ENCODE data around the gene R3HDM1. TPM values are rescaled to one million over a fixed set of nuclear protein-coding genes. Genes with fewer than 3 reads are reported as not detected.

R3HDM1 gene
- total and polyA plus RNA-seq, 4 donors = 9.3 to 31.5 (median 16.8) TPM

- no peaks in the 10 kb centered on the region for H3K27me3 ChIP-seq (ENCODE audit: control insufficient read depth in 1 of 2, insufficient read depth in 2 of 2, low read length in 1 of 2)
- DNase-seq = no peak
- no peaks in the 10 kb centered on the region for H3K9me3 ChIP-seq (ENCODE audit: control insufficient read depth, low read length)
- H3K4me3 ChIP-seq (ENCODE audit: low read length in 2 of 2) = no peak overlapping the region
- no peaks in the 10 kb centered on the region for H3K36me3 ChIP-seq (ENCODE audit: control insufficient read depth in 1 of 2, insufficient read depth in 2 of 2, low read length in 1 of 2)
- no peak overlapping the region for H3K27ac ChIP-seq (ENCODE audit: low read depth in 1 of 2, low read length in 2 of 2)
- H3K4me1 ChIP-seq (ENCODE audit: control insufficient read depth in 1 of 2, insufficient read depth in 2 of 2, low read length in 2 of 2) = no peaks in the 10 kb centered on the region
- no peak for ATAC-seq (ENCODE audit: low FRiP score)
- WGBS, 2 donors = 88 to 90% methylated on average over 5 of the region's 5 CpGs
- intact Hi-C loops (cut with DNase I) = loop anchor here (5.0 kb wide), 2 partner anchors 132 to 828 kb away; partner anchors contain the start of genes CCNT2 (in 2 of the 2) and MCM6 (in 1 of the 2)
Observed at GRCh38 chr2:135744760-135745314, 213.6 kb downstream of the R3HDM1 start.

GRCh38 chr2:135745545-135745944, 214.3 kb downstream of the R3HDM1 start:
- intact Hi-C loops (cut with DNase I) = no loop called here
- ATAC-seq (ENCODE audit: low FRiP score) (no peak), DNase-seq (no peak)
- H3K9me3 ChIP-seq (ENCODE audit: control insufficient read depth, low read length) = no peaks in the 10 kb centered on the region
- no peaks in the 10 kb centered on the region for H3K36me3 ChIP-seq (ENCODE audit: control insufficient read depth in 1 of 2, insufficient read depth in 2 of 2, low read length in 1 of 2)
- H3K4me1 ChIP-seq (ENCODE audit: control insufficient read depth in 1 of 2, insufficient read depth in 2 of 2, low read length in 2 of 2) = no peaks in the 10 kb centered on the region
- no peak overlapping the region for H3K27ac ChIP-seq (ENCODE audit: low read depth in 1 of 2, low read length in 2 of 2)
- no peak overlapping the region for H3K4me3 ChIP-seq (ENCODE audit: low read length in 2 of 2)
- 73 to 76% methylated on average over 4 of the region's 4 CpGs for WGBS, 2 donors
- no peaks in the 10 kb centered on the region for H3K27me3 ChIP-seq (ENCODE audit: control insufficient read depth in 1 of 2, insufficient read depth in 2 of 2, low read length in 1 of 2)

DNA sequence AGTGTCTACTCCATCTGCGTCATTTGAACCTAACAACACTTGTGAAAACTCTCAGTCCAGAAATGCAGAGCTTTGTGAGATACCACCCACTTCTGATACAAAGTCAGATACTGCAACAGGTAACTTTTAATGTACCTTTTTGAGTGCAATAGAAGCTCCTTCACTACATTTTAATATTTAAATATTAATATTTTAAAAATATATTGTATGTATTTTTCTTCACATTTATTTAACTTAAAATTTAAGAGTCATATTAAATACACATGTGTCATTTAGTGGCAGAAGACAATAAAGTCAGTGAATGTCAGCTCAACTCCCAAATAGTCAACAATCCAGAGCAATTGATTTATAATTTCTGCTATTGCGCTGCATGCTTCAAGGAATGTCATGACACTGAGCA, 224.3 kb downstream of the R3HDM1 start:
- intact Hi-C loops (cut with DNase I) = no loop called here
- 99% methylated on average over 2 of the region's 2 CpGs for WGBS, 2 donors
- Histone ChIP-seq H3K4me1 (ENCODE audit: control insufficient read depth in 1 of 2, insufficient read depth in 2 of 2, low read length in 2 of 2) (no peaks in the 10 kb centered on the region), H3K9me3 (ENCODE audit: control insufficient read depth, low read length) (peaks cover 2% of the 10 kb centered on the region), H3K27ac (ENCODE audit: low read depth in 1 of 2, low read length in 2 of 2) (no peak overlapping the region), H3K27me3 (ENCODE audit: control insufficient read depth in 1 of 2, insufficient read depth in 2 of 2, low read length in 1 of 2) (no peaks in the 10 kb centered on the region), H3K36me3 (ENCODE audit: control insufficient read depth in 1 of 2, insufficient read depth in 2 of 2, low read length in 1 of 2) (peaks cover 6 to 11% of the 10 kb centered on the region in 2 donors), H3K4me3 (ENCODE audit: low read length in 2 of 2) (no peak overlapping the region)
- no peak for ATAC-seq (ENCODE audit: low FRiP score)
- DNase-seq = no peak

- Histone ChIP-seq H3K27me3 (ENCODE audit: control insufficient read depth in 1 of 2, insufficient read depth in 2 of 2, low read length in 1 of 2) (no peaks in the 10 kb centered on the region), H3K36me3 (ENCODE audit: control insufficient read depth in 1 of 2, insufficient read depth in 2 of 2, low read length in 1 of 2) (peaks cover 6 to 11% of the 10 kb centered on the region in 2 donors), H3K9me3 (ENCODE audit: control insufficient read depth, low read length) (peaks cover 2% of the 10 kb centered on the region), H3K27ac (ENCODE audit: low read depth in 1 of 2, low read length in 2 of 2) (no peak overlapping the region), H3K4me3 (ENCODE audit: low read length in 2 of 2) (no peak overlapping the region), H3K4me1 (ENCODE audit: control insufficient read depth in 1 of 2, insufficient read depth in 2 of 2, low read length in 2 of 2) (no peaks in the 10 kb centered on the region)
- ATAC-seq (ENCODE audit: low FRiP score) = no peak
- WGBS, 2 donors = 97 to 98% methylated on average over 1 of the region's 1 CpG
- intact Hi-C loops (cut with DNase I) = no loop called here
- no peak for DNase-seq
Observed at GRCh38 chr2:135756692-135757091, 225.4 kb downstream of the R3HDM1 start.

DNA sequence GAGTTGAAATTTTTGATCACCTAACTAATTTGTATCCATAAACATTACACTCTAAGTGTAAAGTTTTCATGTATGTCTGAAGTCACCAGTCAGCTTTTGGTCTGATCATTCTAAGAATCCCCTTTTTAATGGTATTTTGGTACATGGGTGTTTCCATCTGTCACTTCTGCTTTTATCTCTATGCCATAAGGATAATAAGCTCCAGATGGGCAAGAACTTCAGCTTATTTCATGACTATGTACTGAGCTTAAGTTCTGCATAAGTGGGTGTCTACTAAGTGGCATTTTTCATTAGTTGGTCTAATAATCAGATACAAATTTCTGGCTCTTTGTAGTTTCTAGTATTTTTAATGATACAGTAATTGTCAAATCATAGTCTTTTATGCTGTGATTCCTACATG, 230.7 kb downstream of the R3HDM1 start:
- Histone ChIP-seq H3K36me3 (ENCODE audit: control insufficient read depth in 1 of 2, insufficient read depth in 2 of 2, low read length in 1 of 2) (peaks cover 6 to 11% of the 10 kb centered on the region in 2 donors), H3K27ac (ENCODE audit: low read depth in 1 of 2, low read length in 2 of 2) (no peak overlapping the region), H3K4me3 (ENCODE audit: low read length in 2 of 2) (no peak overlapping the region), H3K27me3 (ENCODE audit: control insufficient read depth in 1 of 2, insufficient read depth in 2 of 2, low read length in 1 of 2) (no peaks in the 10 kb centered on the region), H3K4me1 (ENCODE audit: control insufficient read depth in 1 of 2, insufficient read depth in 2 of 2, low read length in 2 of 2) (no peaks in the 10 kb centered on the region), H3K9me3 (ENCODE audit: control insufficient read depth, low read length) (peaks cover 2% of the 10 kb centered on the region)
- ATAC-seq (ENCODE audit: low FRiP score) (no peak), DNase-seq (no peak)
- intact Hi-C loops (cut with DNase I) = no loop called here

DNA sequence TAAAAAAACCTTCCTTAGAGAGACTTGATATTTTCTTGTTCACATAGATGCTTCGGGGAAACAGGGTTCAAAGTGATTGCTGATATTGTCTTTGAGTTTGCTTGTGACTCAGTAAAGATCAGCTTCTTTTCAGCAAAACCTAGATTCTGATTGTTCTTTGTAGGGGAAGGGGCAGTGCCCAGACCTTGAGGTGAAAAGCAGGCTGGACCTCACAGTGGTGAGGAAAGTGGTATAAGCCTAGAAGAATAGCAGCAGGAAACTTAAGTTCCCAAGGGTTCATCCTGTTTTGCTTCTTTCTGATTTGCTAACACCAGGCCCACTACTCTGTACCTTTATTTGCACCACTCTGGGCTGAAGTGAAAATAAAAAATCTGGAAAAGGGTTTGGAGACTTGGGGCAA, 231.2 kb downstream of the R3HDM1 start:
- no peak overlapping the region for H3K4me3 ChIP-seq (ENCODE audit: low read length in 2 of 2)
- DNase-seq (no peak), ATAC-seq (ENCODE audit: low FRiP score) (no peak)
- H3K4me1 ChIP-seq (ENCODE audit: control insufficient read depth in 1 of 2, insufficient read depth in 2 of 2, low read length in 2 of 2) = no peaks in the 10 kb centered on the region
- H3K27me3 ChIP-seq (ENCODE audit: control insufficient read depth in 1 of 2, insufficient read depth in 2 of 2, low read length in 1 of 2) = no peaks in the 10 kb centered on the region
- peaks cover 2% of the 10 kb centered on the region for H3K9me3 ChIP-seq (ENCODE audit: control insufficient read depth, low read length)
- WGBS, 2 donors = 94 to 98% methylated on average over 1 of the region's 1 CpG
- peaks cover 6 to 9% of the 10 kb centered on the region in 2 donors for H3K36me3 ChIP-seq (ENCODE audit: control insufficient read depth in 1 of 2, insufficient read depth in 2 of 2, low read length in 1 of 2)
- no peak overlapping the region for H3K27ac ChIP-seq (ENCODE audit: low read depth in 1 of 2, low read length in 2 of 2)
- intact Hi-C loops (cut with DNase I) = no loop called here

DNA sequence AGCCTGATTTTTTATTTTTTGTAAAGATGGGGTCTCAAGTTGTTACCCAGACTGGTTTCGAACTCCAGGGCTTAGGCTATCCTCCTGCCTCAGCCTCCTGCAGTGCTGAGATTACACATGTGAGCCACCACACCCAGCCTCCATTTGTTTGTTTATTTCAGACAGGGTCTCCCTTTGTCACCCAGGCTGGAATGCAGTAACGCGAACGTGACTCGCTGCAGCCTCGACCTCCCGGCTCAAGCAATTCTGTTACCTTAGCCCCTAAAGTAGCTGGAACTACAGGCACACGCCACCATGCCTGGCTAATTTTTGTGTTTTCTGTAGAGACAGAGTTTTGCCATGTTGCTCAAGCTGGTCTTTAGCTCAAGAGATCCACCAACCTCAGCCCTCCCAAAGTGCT, 237.6 kb downstream of the R3HDM1 start:
- no peaks in the 10 kb centered on the region for H3K9me3 ChIP-seq (ENCODE audit: control insufficient read depth, low read length)
- H3K27me3 ChIP-seq (ENCODE audit: control insufficient read depth in 1 of 2, insufficient read depth in 2 of 2, low read length in 1 of 2) = no peaks in the 10 kb centered on the region
- no peak overlapping the region for H3K4me3 ChIP-seq (ENCODE audit: low read length in 2 of 2)
- peaks cover 3 to 15% of the 10 kb centered on the region in 2 donors for H3K36me3 ChIP-seq (ENCODE audit: control insufficient read depth in 1 of 2, insufficient read depth in 2 of 2, low read length in 1 of 2)
- intact Hi-C loops (cut with DNase I) = no loop called here
- H3K4me1 ChIP-seq (ENCODE audit: control insufficient read depth in 1 of 2, insufficient read depth in 2 of 2, low read length in 2 of 2) = no peaks in the 10 kb centered on the region
- H3K27ac ChIP-seq (ENCODE audit: low read depth in 1 of 2, low read length in 2 of 2) = no peak overlapping the region
- 93 to 97% methylated on average over 8 of the region's 8 CpGs for WGBS, 2 donors
- DNase-seq (no peak), ATAC-seq (ENCODE audit: low FRiP score) (no peak)

GRCh38 chr2:135773319-135773718, 242.0 kb downstream of the R3HDM1 start:
- H3K27ac ChIP-seq (ENCODE audit: low read depth in 1 of 2, low read length in 2 of 2) = no peak overlapping the region
- no peak for DNase-seq

GRCh38 chr2:135773917-135774316, 242.6 kb downstream of the R3HDM1 start:
- intact Hi-C loops (cut with DNase I) = no loop called here
- no peaks in the 10 kb centered on the region for H3K4me1 ChIP-seq (ENCODE audit: control insufficient read depth in 1 of 2, insufficient read depth in 2 of 2, low read length in 2 of 2)
- H3K9me3 ChIP-seq (ENCODE audit: control insufficient read depth, low read length) = no peaks in the 10 kb centered on the region
- DNase-seq = no peak
- H3K27ac ChIP-seq (ENCODE audit: low read depth in 1 of 2, low read length in 2 of 2) = no peak overlapping the region
- H3K27me3 ChIP-seq (ENCODE audit: control insufficient read depth in 1 of 2, insufficient read depth in 2 of 2, low read length in 1 of 2) = no peaks in the 10 kb centered on the region
- no peak overlapping the region for H3K4me3 ChIP-seq (ENCODE audit: low read length in 2 of 2)
- H3K36me3 ChIP-seq (ENCODE audit: control insufficient read depth in 1 of 2, insufficient read depth in 2 of 2, low read length in 1 of 2) = peaks cover 3 to 10% of the 10 kb centered on the region in 2 donors
- ATAC-seq (ENCODE audit: low FRiP score) = no peak

More at GRCh38 chr2:135773319-135773718, 242.0 kb downstream of the R3HDM1 start:
- Histone ChIP-seq H3K36me3 (ENCODE audit: control insufficient read depth in 1 of 2, insufficient read depth in 2 of 2, low read length in 1 of 2) (peaks cover 3 to 12% of the 10 kb centered on the region in 2 donors), H3K4me1 (ENCODE audit: control insufficient read depth in 1 of 2, insufficient read depth in 2 of 2, low read length in 2 of 2) (no peaks in the 10 kb centered on the region), H3K4me3 (ENCODE audit: low read length in 2 of 2) (no peak overlapping the region), H3K9me3 (ENCODE audit: control insufficient read depth, low read length) (no peaks in the 10 kb centered on the region), H3K27me3 (ENCODE audit: control insufficient read depth in 1 of 2, insufficient read depth in 2 of 2, low read length in 1 of 2) (no peaks in the 10 kb centered on the region)
- ATAC-seq (ENCODE audit: low FRiP score) = no peak
- 94 to 96% methylated on average over 2 of the region's 2 CpGs for WGBS, 2 donors
- intact Hi-C loops (cut with DNase I) = no loop called here
